GM19351 (cell line): ENCODE results near the gene COX7A1.
"Not testable (repeated sequence)": the region's sequence is repeated elsewhere in the genome, so short reads cannot be mapped to it uniquely, and the experiment has no call there.

Experiments used
- ATAC-seq: cut with Tn5 transposase; IDR thresholded peaks from one replicate; pipeline ENCODE4 v1.9.1; 2021; ENCODE audit warnings: mild to moderate bottlenecking, moderate library complexity; ENCODE audit not compliant: unreplicated experiment

The COX7A1 gene

DNA sequence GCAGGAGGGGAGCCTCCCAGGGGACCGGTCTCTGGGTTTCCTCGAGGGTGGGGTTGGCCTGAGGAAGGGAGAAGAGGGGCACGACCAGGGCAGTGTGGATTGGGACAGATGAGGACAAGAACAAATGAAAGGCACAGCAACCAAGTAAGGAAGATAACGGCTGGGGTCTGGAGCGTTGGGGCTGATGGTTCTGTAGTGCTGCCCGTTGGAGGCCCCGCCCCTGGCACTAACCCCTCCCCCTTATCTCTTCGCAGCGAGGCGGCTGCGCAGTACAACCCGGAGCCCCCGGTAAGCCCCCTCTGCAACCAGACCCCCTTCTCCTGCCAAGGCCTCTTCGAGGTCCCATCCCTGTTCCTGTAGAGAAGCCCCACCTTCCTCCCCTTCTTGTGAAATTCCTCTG is 10.2 kb downstream of the COX7A1 start:
- no peak for ATAC-seq

GRCh38 chr19:36141039-36141927 is 11.0 kb downstream of the COX7A1 start:
- peak; percentile 56 for ATAC-seq

- ATAC-seq: peak; percentile 14
Measured at GRCh38 chr19:36140304-36141038, 11.8 kb downstream of the COX7A1 start.

DNA sequence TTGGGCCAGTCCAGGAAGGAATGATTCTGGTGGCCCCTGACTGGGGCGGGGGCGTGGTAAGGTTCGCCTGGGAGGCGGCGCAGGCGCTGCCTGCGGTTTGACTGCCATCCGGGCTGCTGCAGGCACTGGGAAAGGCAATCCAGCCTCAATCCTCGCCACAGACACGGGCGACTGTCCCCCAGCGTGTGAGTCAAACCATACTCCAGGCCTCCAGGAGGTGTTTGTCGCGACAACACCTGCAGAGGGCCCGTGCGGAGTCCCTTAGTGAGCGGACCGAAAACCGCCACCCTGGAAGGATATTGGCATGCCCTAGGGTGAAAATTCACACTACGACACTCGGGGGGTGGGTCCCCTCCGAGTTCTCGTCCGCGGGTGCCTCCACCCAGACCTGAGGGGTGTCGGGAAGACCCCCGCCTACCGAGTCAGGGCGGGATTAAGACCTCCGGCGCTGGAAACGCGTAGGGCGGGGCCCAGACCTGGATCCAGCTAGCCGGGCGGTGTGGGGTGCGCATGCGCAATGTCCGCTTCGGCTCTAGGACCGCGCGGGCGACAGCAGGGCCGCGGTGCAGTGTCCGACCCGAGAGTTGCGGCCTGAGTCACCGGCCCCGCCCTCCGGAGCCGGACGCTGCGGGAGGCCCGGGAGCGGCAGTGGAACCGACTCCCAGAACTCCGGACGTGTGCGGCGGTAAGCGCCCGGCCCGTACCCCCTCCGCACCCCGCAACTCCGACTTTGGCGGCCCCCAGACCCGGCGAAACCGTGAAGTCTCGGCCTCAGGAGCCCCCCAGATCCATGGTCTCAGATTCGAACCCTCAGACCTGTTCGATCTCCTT is 12.6 kb downstream of the COX7A1 start, which contains the start of gene CAPNS1:
TSS of gene CAPNS1 (plus strand) at position 594 of the 831 bp plus-strand sequence. CDS start 946 bp downstream, outside the sequence.
- peak; percentile 77 for ATAC-seq

DNA sequence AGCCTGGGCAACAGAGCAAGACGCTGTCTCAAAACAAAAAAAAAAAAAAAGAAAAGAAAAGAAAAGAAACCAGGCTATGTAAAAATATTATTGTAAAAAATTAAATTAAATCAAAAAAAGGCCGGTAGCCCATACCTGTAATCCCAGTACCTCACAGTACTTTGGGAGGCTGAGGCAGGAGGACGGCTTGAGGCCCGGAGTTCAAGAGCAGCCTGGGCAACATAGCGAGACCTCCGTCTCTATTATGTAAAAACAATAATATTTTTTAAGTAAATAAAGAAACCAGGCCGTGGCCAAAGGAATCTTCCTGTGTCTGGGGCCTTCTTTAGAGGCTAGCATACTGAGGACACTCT is 13.2 kb downstream of the COX7A1 start:
- ATAC-seq: no peak

DNA sequence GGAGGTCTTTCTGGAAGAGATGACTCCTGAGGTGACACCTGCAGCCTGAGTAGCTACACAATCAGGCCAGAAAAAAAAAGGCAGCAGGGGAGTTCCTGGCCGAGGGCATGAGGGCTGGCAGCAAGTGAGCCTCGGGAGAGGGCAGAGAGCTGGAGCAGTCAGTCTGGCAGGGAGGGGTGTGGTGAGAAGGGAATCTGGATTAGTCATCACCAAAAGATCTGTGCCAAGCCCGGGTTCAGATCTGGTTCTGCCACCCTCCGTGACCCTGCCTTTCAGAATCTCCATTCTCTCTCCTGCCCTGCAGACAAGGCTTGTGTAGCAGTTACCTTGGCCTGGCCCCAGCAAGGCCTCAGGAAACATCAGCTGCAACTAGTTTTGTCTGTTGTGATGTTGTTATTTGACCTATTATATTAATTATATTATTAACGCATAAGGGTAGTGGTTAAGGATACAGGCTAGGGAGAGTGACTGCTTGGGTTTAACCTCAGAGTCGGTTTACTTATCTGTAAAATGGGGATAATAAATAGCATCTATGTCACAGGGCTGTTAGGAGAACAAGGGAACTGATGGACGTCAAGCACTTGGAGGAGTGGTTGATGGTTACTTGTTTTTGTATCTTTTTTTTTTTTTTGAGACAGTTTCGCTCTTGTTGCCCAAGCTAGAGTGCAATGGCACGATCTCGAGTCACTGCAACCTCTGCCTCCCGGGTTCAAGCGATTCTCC is 15.1 kb downstream of the COX7A1 start:
- ATAC-seq: no peak

DNA sequence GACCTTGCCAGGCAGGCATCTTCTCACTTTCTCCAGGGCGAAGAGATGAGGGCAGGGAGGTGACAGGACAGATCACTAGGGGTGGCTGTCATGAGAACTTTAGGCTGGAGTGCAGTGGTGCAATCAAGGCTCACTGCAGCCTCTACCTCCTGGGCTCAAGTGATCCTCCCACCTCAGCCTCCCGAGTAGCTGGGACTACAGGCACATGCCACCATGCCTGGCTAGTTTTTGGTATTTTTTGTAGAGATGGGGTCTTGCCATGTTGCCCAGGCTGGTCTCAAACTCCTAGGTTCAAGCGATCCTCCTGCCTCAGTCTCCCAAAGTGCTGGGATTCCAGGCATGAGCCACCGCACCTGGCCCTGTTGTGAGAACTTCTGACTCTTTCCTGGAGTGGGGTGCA is 17.4 kb downstream of the COX7A1 start:
- ATAC-seq: not testable (repeated sequence)

- not testable (repeated sequence) for ATAC-seq
Measured at GRCh38 chr19:36131221-36131620, 21.0 kb downstream of the COX7A1 start.

- ATAC-seq: peak; percentile 11
Measured at GRCh38 chr19:36128392-36128736, 23.9 kb downstream of the COX7A1 start.

GRCh38 chr19:36125557-36125956 is 26.7 kb downstream of the COX7A1 start:
- no peak for ATAC-seq

DNA sequence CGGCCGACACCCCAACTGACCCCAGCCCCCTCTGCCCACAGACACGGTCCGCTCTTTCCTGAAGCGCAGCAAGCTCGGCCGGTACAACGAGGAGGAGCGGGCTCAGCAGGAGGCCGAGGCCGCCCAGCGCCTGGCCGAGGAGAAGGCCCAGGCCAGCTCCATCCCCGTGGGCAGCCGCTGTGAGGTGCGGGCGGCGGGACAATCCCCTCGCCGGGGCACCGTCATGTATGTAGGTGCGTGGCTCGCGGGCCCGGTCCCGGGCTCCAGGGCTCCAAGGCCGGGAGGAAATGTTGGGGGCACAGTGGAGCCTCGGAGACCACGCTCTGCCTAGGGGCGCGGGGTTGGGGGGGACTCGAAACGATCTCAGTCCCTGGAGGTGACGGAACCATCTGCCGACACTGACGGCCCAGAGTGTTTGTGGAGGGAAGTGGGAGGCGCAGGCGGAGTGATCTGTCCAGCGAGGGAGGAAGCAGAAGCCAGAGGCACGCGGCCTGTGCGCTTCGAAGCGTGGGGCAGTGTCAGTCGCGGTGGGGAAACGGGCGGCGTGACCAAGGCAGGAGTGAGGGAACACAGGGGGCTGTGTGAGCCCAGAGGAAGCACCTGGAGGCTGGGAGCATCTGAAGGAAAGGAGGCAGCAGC is 30.6 kb downstream of the COX7A1 start:
- ATAC-seq: no peak

DNA sequence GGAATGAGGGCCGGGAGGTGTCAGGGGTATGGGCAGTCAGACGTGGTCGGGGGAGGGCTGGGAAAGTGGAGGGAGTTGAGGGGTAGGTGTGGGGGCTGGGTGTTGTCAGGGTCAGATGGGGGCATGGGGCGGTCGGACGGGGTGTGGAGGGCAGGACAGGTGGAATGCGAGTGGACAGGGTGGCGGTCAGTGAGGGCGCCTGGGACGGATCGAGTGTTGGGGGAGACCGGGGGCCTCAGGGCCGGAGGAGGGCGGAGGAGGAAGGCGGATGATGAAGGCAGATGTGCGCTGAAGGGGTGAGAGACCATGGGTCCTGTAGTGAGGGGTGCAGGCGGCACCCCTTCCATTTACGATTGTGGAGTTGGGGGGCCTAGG is 31.3 kb downstream of the COX7A1 start:
- no peak for ATAC-seq

DNA sequence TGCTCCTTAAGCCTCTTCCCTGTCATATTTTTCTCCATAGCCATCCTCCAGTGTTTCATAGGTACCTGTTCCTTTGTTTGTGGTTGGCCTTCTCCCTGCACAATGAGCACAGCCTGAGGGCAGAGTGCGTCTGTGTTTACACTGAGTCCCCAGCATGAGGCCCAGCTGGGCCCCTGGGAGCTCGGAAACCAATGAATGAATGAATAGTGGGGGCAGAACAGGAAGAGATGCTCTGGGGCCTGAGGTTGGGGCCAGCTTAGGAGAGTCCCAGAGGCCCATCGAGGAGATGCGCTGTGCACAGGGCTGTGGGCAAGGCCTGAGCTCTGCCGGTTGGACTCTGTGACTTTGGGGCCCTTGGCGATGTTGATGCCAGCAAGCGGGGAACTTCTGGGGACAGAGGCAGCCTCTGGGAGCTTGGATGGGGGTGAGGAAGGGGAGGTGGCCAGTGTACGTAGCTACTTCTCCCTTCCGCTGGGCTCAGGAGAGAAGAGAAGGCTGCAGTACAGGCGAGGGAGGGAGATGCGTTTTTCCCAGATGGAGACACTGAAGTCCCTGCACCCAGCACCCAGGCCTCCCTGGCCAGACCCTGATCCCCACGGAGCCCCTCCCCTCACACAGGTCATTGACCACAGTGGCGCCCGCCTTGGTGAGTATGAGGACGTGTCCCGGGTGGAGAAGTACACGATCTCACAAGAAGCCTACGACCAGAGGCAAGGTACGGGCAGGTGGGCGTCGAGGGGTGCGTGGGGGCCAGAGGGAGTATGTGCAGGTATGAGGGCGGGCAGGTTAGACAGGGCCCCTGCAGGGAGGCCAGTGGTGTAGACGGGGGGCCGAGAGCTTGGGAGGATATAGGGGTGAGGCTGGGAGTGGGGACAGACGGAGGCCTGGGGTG is 31.9 kb downstream of the COX7A1 start:
- ATAC-seq: no peak

DNA sequence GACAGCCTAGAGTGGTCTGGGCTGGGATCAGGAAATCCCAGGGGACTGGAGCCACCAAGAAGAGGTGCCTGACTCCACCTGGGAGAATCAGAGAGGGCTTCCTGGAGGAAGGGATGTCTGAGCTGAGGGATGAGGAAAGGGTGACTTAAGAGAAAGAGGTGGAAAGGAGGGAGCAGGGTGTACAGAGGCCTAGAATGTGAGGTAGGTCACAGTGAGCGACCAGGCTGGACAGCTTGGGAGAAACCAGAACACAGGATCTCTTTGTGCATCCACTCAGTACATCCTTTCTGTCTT is 36.0 kb downstream of the COX7A1 start:
- no peak for ATAC-seq

- ATAC-seq: peak; percentile 27
Measured at GRCh38 chr19:36115453-36116343, 36.5 kb downstream of the COX7A1 start, which contains the start of gene TBCB. Gene TBCB (plus strand): TSS chr19:36115468. CDS start chr19:36115561, 93 bp downstream.

DNA sequence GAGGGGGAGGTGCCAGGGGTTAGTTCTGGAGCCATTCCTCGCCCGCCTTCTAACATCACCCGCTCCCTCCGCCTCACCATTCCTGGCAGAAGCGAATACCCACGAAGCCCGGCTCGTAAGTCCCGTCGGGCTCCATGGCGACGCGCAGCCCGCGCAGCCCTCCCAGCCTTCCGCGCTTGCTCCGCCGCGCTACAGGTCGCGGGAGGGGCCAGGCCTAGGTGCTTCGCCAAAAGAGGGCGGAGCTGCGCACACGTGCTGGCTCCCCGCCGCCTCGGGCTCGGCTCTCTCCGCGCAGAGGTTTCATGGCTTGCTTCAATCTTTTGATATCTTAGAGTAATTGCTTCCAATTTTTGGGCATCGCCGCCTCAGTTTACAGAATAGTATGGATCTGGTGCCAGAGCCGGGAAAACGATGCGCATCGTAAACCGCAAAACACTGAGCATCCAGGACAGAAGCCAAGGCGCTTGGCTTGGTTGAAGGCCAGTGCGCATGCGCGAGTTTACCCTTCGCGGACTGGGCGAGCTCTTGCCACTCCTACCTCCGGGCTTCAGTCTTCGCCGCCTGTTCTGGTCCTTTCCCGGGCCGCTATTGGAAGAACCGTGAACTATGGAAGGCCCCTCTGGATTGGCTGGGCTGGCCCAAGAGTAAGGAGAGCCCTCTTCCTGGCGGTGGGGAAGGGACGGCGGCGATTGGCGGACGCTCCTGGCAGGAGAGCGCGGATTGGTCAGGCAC is 37.4 kb downstream of the COX7A1 start, which contains the start of gene POLR2I:
TSS of gene POLR2I (minus strand) at position 155 of the 732 bp plus-strand sequence. CDS start at position 136, 19 bp downstream.
- ATAC-seq: peak; percentile 85
